CD14-positive monocyte (primary cell): ENCODE measurements around the gene PPP1R1B. TPM values are rescaled to one million over a fixed set of nuclear protein-coding genes. Genes with fewer than 3 reads are reported as not detected.

Experiments
- DNase-seq, 3 donors: peaks; one replicate each; pipeline ENCODE4 v3.0.0-alpha.2; 2011 to 2022
- H2AFZ ChIP-seq: 2 replicates; pipeline ENCODE4 v1.6.0; 2012; ENCODE audit warnings: mild to moderate bottlenecking, low read depth, low read length, inconsistent platforms; ENCODE audit not compliant: insufficient read depth, poor library complexity, severe bottlenecking
- H3K27ac ChIP-seq, 2 donors: 1 replicate in 1 of 2; 2 replicates in 1 of 2; pipeline ENCODE4 v1.5.1; 2012 to 2013; ENCODE audit warnings: low read length in 2 of 2, control low read depth in 1 of 2, inconsistent platforms in 1 of 2, low read depth in 1 of 2, mild to moderate bottlenecking in 1 of 2
- H3K27me3 ChIP-seq, 2 donors: one replicate each; pipeline versions ENCODE4 v1.6.0 to v1.6.1; 2011 to 2013; ENCODE audit warnings: low read length in 2 of 2; ENCODE audit not compliant: control insufficient read depth in 2 of 2, insufficient read depth in 2 of 2
- H3K36me3 ChIP-seq, 2 donors: replicated peaks in 1 of 2; 1 replicate in 1 of 2; 2 replicates in 1 of 2; pipeline versions ENCODE4 v1.5.1 to v1.6.1; 2012 to 2013; ENCODE audit warnings: low read length in 2 of 2, control low read depth in 1 of 2, inconsistent platforms in 1 of 2, mild to moderate bottlenecking in 1 of 2; ENCODE audit not compliant: insufficient read depth in 2 of 2, control insufficient read depth in 1 of 2
- H3K4me1 ChIP-seq, 2 donors: 1 replicate in 1 of 2; 2 replicates in 1 of 2; pipeline versions ENCODE4 v1.5.1 to v1.6.1; 2012 to 2013; ENCODE audit warnings: low read length in 2 of 2, control low read depth in 1 of 2, inconsistent platforms in 1 of 2, mild to moderate bottlenecking in 1 of 2, moderate library complexity in 1 of 2; ENCODE audit not compliant: insufficient read depth in 2 of 2, control insufficient read depth in 1 of 2
- H3K4me2 ChIP-seq: replicated peaks from 2 replicates; pipeline ENCODE3; 2012; ENCODE audit warnings: low read length, moderate library complexity, mild to moderate bottlenecking; ENCODE audit not compliant: poor library complexity, severe bottlenecking; ENCODE audit errors: extremely low read depth
- H3K4me3 ChIP-seq, 3 experiments: fragments of 200-600 bp in 1 of 3; sonication (generic) in 1 of 3; replicated peaks in 1 of 3; 1 replicate in 2 of 3; 2 replicates in 1 of 3; pipeline ENCODE4 v1.5.1; 2011 to 2013; ENCODE audit warnings: low read length in 3 of 3, mild to moderate bottlenecking in 3 of 3, control low read depth in 2 of 3, low read depth in 2 of 3, inconsistent platforms in 1 of 3, moderate library complexity in 1 of 3
- H3K79me2 ChIP-seq: 2 replicates; pipeline ENCODE4 v1.6.0; 2012; ENCODE audit warnings: mild to moderate bottlenecking, control low read depth, inconsistent platforms, low read length, moderate library complexity; ENCODE audit not compliant: insufficient read depth
- H3K9ac ChIP-seq: 2 replicates; pipeline ENCODE4 v1.6.0; 2017; ENCODE audit warnings: low read length, mild to moderate bottlenecking; ENCODE audit not compliant: insufficient read depth, poor library complexity, severe bottlenecking
- H3K9me3 ChIP-seq, 2 donors: replicated peaks in 1 of 2; 1 replicate in 1 of 2; 2 replicates in 1 of 2; pipeline versions ENCODE4 v1.5.1 to v1.6.1; 2012 to 2013; ENCODE audit warnings: low read length in 2 of 2, control low read depth in 1 of 2; ENCODE audit not compliant: control insufficient read depth in 1 of 2, insufficient read depth in 1 of 2
- H4K20me1 ChIP-seq: 2 replicates; pipeline ENCODE4 v1.6.0; 2012; ENCODE audit warnings: mild to moderate bottlenecking, low read length, control low read depth, moderate library complexity; ENCODE audit not compliant: insufficient read depth
- H3K27ac Mint-ChIP-seq, 7 donors: one replicate each; pipeline ENCODE4 v1.8.0; 2020; ENCODE audit warnings: mild to moderate bottlenecking in 7 of 7, mixed read lengths in 7 of 7, moderate library complexity in 6 of 7, inconsistent platforms in 2 of 7
- H3K27me3 Mint-ChIP-seq, 3 donors: one replicate each; pipeline ENCODE4 v1.8.0; 2021 to 2022; ENCODE audit warnings: low read depth in 3 of 3, mild to moderate bottlenecking in 3 of 3, mixed read lengths in 3 of 3, moderate library complexity in 3 of 3, inconsistent platforms in 1 of 3
- H3K36me3 Mint-ChIP-seq, 2 donors: one replicate each; pipeline ENCODE4 v1.8.0; 2020; ENCODE audit warnings: mixed read lengths in 2 of 2, inconsistent platforms in 1 of 2, mild to moderate bottlenecking in 1 of 2
- H3K4me1 Mint-ChIP-seq: one replicate; pipeline ENCODE4 v1.8.0; 2020; ENCODE audit warnings: mild to moderate bottlenecking, mixed read lengths
- H3K4me3 Mint-ChIP-seq, 2 donors: one replicate each; pipeline ENCODE4 v1.8.0; 2020; ENCODE audit warnings: mild to moderate bottlenecking in 2 of 2, mixed read lengths in 2 of 2, moderate library complexity in 1 of 2
- H3K9me3 Mint-ChIP-seq, 7 donors: one replicate each; pipeline ENCODE4 v1.8.0; 2020 to 2022; ENCODE audit warnings: mixed read lengths in 7 of 7, mild to moderate bottlenecking in 6 of 7, moderate library complexity in 6 of 7, inconsistent platforms in 2 of 7
- WGBS: methylation state at CpG from one replicate; pipeline ENCODE4 v1.1.5; 2013; ENCODE audit warnings: missing lambda C conversion rate; ENCODE audit not compliant: insufficient coverage; 5-methylcytosine and 5-hydroxymethylcytosine counted together
- intact Hi-C, 2 donors: fragments of 100-400 bp; cut with micrococcal nuclease; formaldehyde crosslinking; loops; one replicate each; pipeline versions ENCODE4 v1.15.0 to v1.15.1; 2023
- polyA plus RNA-seq, 3 donors: library from polyadenylated mRNA; depleted of rRNA in 1 of 3; unstranded in 2 of 3; stranded (reverse) in 1 of 3; fragments of 300-500 nt in 2 of 3; fragments of >200 nt in 1 of 3; fragmentation: Illumina TruSeq in 2 of 3; gene quantifications; 1 replicate in 2 of 3; 2 replicates in 1 of 3; pipeline ENCODE4 v1.2.3, GENCODE V29; 2012 to 2021
- TF ChIP-seq, protein P1 (sequence below): fragments of 200-600 bp; IDR thresholded peaks from one replicate; pipeline ENCODE4 v1.8.0; 2022; ENCODE audit warnings: antibody characterized with exemption, mild to moderate bottlenecking

The PPP1R1B gene
- polyA plus RNA-seq, 3 donors, result 0.05 TPM; not detected in 2

- Histone ChIP-seq H3K27me3 (peaks cover 69 to 92% of the 10 kb centered on the region in 2 donors), H3K27ac (no peak overlapping the region), H3K9ac (no peak overlapping the region), H2AFZ (no peak overlapping the region), H3K79me2 (no peaks in the 10 kb centered on the region), H3K9me3 (peaks cover 0 to 33% of the 10 kb centered on the region in 2 donors), H3K4me3 (no peak overlapping the region), H3K36me3 (no peaks in the 10 kb centered on the region), H3K4me2 (no peak overlapping the region), H4K20me1 (no peaks in the 10 kb centered on the region), H3K4me1 (no peaks in the 10 kb centered on the region)
- peaks cover 0 to 6% of the 10 kb centered on the region in 2 donors for H3K36me3 Mint-ChIP-seq
- H3K27me3 Mint-ChIP-seq, result peaks cover 92 to 95% (median 95%) of the 10 kb centered on the region in 3 donors
- H3K27ac Mint-ChIP-seq, result no peak overlapping the region
- TF ChIP-seq, protein P1, sequence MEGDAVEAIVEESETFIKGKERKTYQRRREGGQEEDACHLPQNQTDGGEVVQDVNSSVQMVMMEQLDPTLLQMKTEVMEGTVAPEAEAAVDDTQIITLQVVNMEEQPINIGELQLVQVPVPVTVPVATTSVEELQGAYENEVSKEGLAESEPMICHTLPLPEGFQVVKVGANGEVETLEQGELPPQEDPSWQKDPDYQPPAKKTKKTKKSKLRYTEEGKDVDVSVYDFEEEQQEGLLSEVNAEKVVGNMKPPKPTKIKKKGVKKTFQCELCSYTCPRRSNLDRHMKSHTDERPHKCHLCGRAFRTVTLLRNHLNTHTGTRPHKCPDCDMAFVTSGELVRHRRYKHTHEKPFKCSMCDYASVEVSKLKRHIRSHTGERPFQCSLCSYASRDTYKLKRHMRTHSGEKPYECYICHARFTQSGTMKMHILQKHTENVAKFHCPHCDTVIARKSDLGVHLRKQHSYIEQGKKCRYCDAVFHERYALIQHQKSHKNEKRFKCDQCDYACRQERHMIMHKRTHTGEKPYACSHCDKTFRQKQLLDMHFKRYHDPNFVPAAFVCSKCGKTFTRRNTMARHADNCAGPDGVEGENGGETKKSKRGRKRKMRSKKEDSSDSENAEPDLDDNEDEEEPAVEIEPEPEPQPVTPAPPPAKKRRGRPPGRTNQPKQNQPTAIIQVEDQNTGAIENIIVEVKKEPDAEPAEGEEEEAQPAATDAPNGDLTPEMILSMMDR, result no peak
- DNase-seq, result no peak
- WGBS, result 6% methylated on average over 30 of the region's 47 CpGs
- intact Hi-C loops, result no loop called here
- peaks cover 0 to 26% (median 3%) of the 10 kb centered on the region in 7 donors for H3K9me3 Mint-ChIP-seq
- peaks cover 8% of the 10 kb centered on the region for H3K4me1 Mint-ChIP-seq
- H3K4me3 Mint-ChIP-seq, result peak overlapping the region in 1 of 2 donors; percentile 75
These were observed 30.0 kb upstream of the PPP1R1B start for GRCh38 chr17:39596543-39597267.

GRCh38 chr17:39597372-39598046 is 29.2 kb upstream of the PPP1R1B start:
- no peak for DNase-seq

More at GRCh38 chr17:39597372-39598046, 29.2 kb upstream of the PPP1R1B start:
- Mint-ChIP-seq H3K4me1 (peaks cover 8% of the 10 kb centered on the region), H3K9me3 (peaks cover 0 to 29% (median 3%) of the 10 kb centered on the region in 7 donors), H3K36me3 (peaks cover 0 to 6% of the 10 kb centered on the region in 2 donors), H3K27me3 (peaks cover 92 to 95% (median 95%) of the 10 kb centered on the region in 3 donors), H3K27ac (no peak overlapping the region), H3K4me3 (peak overlapping the region in 1 of 2 donors; percentile 75)
- no peak overlapping the region for H3K9ac ChIP-seq
- no peaks in the 10 kb centered on the region for H3K36me3 ChIP-seq
- H3K4me1 ChIP-seq, result no peaks in the 10 kb centered on the region
- intact Hi-C loops, result no loop called here
- H2AFZ ChIP-seq, result no peak overlapping the region
- H3K27ac ChIP-seq, result no peak overlapping the region
- 11% methylated on average over 15 of the region's 22 CpGs for WGBS
- H4K20me1 ChIP-seq, result no peaks in the 10 kb centered on the region
- no peaks in the 10 kb centered on the region for H3K79me2 ChIP-seq
- H3K27me3 ChIP-seq, result peaks cover 76 to 93% of the 10 kb centered on the region in 2 donors
- no peak overlapping the region for H3K4me2 ChIP-seq
- H3K9me3 ChIP-seq, result peaks cover 0 to 41% of the 10 kb centered on the region in 2 donors
- TF ChIP-seq, protein P1, result no peak
- H3K4me3 ChIP-seq, result no peak overlapping the region
